Vagina (tissue), 2 donors: ENCODE measurements around the gene PRKCE. TPM values are rescaled to one million over a fixed set of nuclear protein-coding genes. Genes with fewer than 3 reads are reported as not detected.

Experiments used
- DNase-seq, 2 donors: peaks; one replicate each; pipeline ENCODE4 v3.0.0-alpha.2; 2017; ENCODE audit errors: extremely low spot score in 2 of 2
- H3K27ac ChIP-seq: fragments of 200-600 bp; sonication (generic); one replicate; pipeline ENCODE4 v1.5.1; 2019
- H3K27me3 ChIP-seq: fragments of 200-600 bp; sonication (generic); one replicate; pipeline ENCODE4 v1.5.1; 2019
- H3K36me3 ChIP-seq, 2 donors: fragments of 200-600 bp; sonication (generic); one replicate each; pipeline ENCODE4 v1.5.1; 2017 to 2019
- H3K4me1 ChIP-seq: fragments of 200-600 bp; sonication (generic); one replicate; pipeline ENCODE4 v1.5.1; 2019
- H3K4me3 ChIP-seq, 2 donors: fragments of 200-600 bp; sonication (generic); 1 replicate in 1 of 2; 2 replicates in 1 of 2; pipeline ENCODE4 v1.5.1; 2016 to 2019
- H3K9me3 ChIP-seq: fragments of 200-600 bp; sonication (generic); one replicate; pipeline ENCODE4 v1.5.1; 2019
- CTCF ChIP-seq, 3 experiments: fragments of 450-650 bp in 2 of 3; fragments of 200-600 bp in 1 of 3; sonication (generic) in 1 of 3; IDR thresholded peaks; one replicate each; pipeline ENCODE4 v1.5.1; 2017 to 2019; ENCODE audit warnings: antibody characterized with exemption in 3 of 3, mild to moderate bottlenecking in 2 of 3, moderate library complexity in 2 of 3
- POLR2A ChIP-seq, 2 donors: fragments of 450-650 bp; IDR thresholded peaks; one replicate each; pipeline ENCODE4 v1.6.1; 2017; ENCODE audit warnings: antibody characterized with exemption in 2 of 2, mild to moderate bottlenecking in 2 of 2, moderate library complexity in 2 of 2
- POLR2AphosphoS5 ChIP-seq, 2 donors: sonication (generic); formaldehyde crosslinking; IDR thresholded peaks; one replicate each; pipeline ENCODE4 v1.9.0; 2017; ENCODE audit warnings: antibody characterized with exemption in 2 of 2, mild to moderate bottlenecking in 2 of 2, low read depth in 1 of 2; ENCODE audit not compliant: insufficient read depth in 1 of 2
- intact Hi-C: fragments of 100-400 bp; cut with DNase I; formaldehyde crosslinking; loops from one replicate; pipeline ENCODE4 v1.15.1; 2023
- total RNA-seq: library from RNA; depleted of rRNA; stranded (reverse); fragments of >200 nt; gene quantifications from one replicate; pipeline ENCODE4 v1.2.3, GENCODE V29; 2016

PRKCE gene
- total RNA-seq, 1 donor from 2014 or later: 11.8 TPM

- intact Hi-C loops: no loop called here
- H3K4me3 ChIP-seq: no peak overlapping the region
Observed at GRCh38 chr2:45622336-45623075, 29.0 kb upstream of the PRKCE start.

GRCh38 chr2:45623098-45623497 lies 28.4 kb upstream of the PRKCE start:
- Histone ChIP-seq H3K27ac (no peak overlapping the region), H3K4me1 (no peaks in the 10 kb centered on the region), H3K9me3 (no peaks in the 10 kb centered on the region), H3K27me3 (no peaks in the 10 kb centered on the region), H3K4me3 (no peak overlapping the region), H3K36me3 (no peaks in the 10 kb centered on the region)
- intact Hi-C loops: no loop called here
- DNase-seq: no peak
- TF ChIP-seq CTCF (IDR thresholded peaks at IDR 0.05) (no peak), POLR2AphosphoS5 (IDR thresholded peaks at IDR 0.05; ENCODE audit: insufficient read depth in 1 of 2, low read depth in 1 of 2) (no peak), POLR2A (IDR thresholded peaks at IDR 0.05) (no peak)

More at GRCh38 chr2:45622336-45623075, 29.0 kb upstream of the PRKCE start:
- DNase-seq: no peak
- TF ChIP-seq POLR2A (IDR thresholded peaks at IDR 0.05): no peak
- TF ChIP-seq CTCF (IDR thresholded peaks at IDR 0.05): no peak
- H3K4me1 ChIP-seq: no peaks in the 10 kb centered on the region
- no peaks in the 10 kb centered on the region for H3K36me3 ChIP-seq
- H3K9me3 ChIP-seq: no peaks in the 10 kb centered on the region
- no peaks in the 10 kb centered on the region for H3K27me3 ChIP-seq
- no peak overlapping the region for H3K27ac ChIP-seq

GRCh38 chr2:45625824-45626223 lies 25.7 kb upstream of the PRKCE start:
- no peak for DNase-seq
- Histone ChIP-seq H3K27me3 (no peaks in the 10 kb centered on the region), H3K27ac (no peak overlapping the region), H3K4me3 (no peak overlapping the region), H3K9me3 (no peaks in the 10 kb centered on the region), H3K36me3 (no peaks in the 10 kb centered on the region), H3K4me1 (no peaks in the 10 kb centered on the region)
- TF ChIP-seq CTCF (IDR thresholded peaks at IDR 0.05): no peak
- no peak for TF ChIP-seq POLR2AphosphoS5 (IDR thresholded peaks at IDR 0.05; ENCODE audit: insufficient read depth in 1 of 2, low read depth in 1 of 2)
- TF ChIP-seq POLR2A (IDR thresholded peaks at IDR 0.05): no peak
- intact Hi-C loops: no loop called here

GRCh38 chr2:45626387-45627221 lies 24.9 kb upstream of the PRKCE start:
- TF ChIP-seq POLR2AphosphoS5 (IDR thresholded peaks at IDR 0.05; ENCODE audit: insufficient read depth in 1 of 2, low read depth in 1 of 2): no peak
- TF ChIP-seq POLR2A (IDR thresholded peaks at IDR 0.05): no peak
- TF ChIP-seq CTCF (IDR thresholded peaks at IDR 0.05): no peak
- Histone ChIP-seq H3K9me3 (no peaks in the 10 kb centered on the region), H3K4me3 (no peak overlapping the region), H3K27ac (no peak overlapping the region), H3K27me3 (no peaks in the 10 kb centered on the region), H3K4me1 (no peaks in the 10 kb centered on the region), H3K36me3 (no peaks in the 10 kb centered on the region)
- no peak for DNase-seq
- intact Hi-C loops: no loop called here

GRCh38 chr2:45627911-45628310 lies 23.6 kb upstream of the PRKCE start:
- H3K27ac ChIP-seq: no peak overlapping the region
- no peaks in the 10 kb centered on the region for H3K9me3 ChIP-seq
- H3K4me1 ChIP-seq: no peaks in the 10 kb centered on the region
- no peaks in the 10 kb centered on the region for H3K27me3 ChIP-seq
- intact Hi-C loops: no loop called here
- DNase-seq: no peak
- H3K4me3 ChIP-seq: no peak overlapping the region
- H3K36me3 ChIP-seq: no peaks in the 10 kb centered on the region
- no peak for TF ChIP-seq CTCF (IDR thresholded peaks at IDR 0.05)
- no peak for TF ChIP-seq POLR2A (IDR thresholded peaks at IDR 0.05)
- TF ChIP-seq POLR2AphosphoS5 (IDR thresholded peaks at IDR 0.05; ENCODE audit: insufficient read depth in 1 of 2, low read depth in 1 of 2): no peak
